Parathyroid adenoma (tissue), 2 donors: Measurements from ENCODE around the gene BCR.

ENCODE experiments used
- H2AFZ ChIP-seq: fragments of 300-600 bp; sonication (generic); one replicate; pipeline ENCODE4 v1.7.0; 2017; ENCODE audit warnings: antibody characterized with exemption, mild to moderate bottlenecking
- H3K27ac ChIP-seq: fragments of 300-600 bp; sonication (generic); one replicate; pipeline ENCODE4 v1.7.0; 2017
- H3K27me3 ChIP-seq: fragments of 300-600 bp; sonication (generic); one replicate; pipeline ENCODE4 v1.7.0; 2017; ENCODE audit warnings: low read length; ENCODE audit not compliant: control insufficient read depth, insufficient read depth
- H3K36me3 ChIP-seq: fragments of 300-600 bp; sonication (generic); one replicate; pipeline ENCODE4 v1.7.0; 2017; ENCODE audit warnings: low read length; ENCODE audit not compliant: control insufficient read depth, insufficient read depth
- H3K4me1 ChIP-seq: fragments of 300-600 bp; sonication (generic); one replicate; pipeline ENCODE4 v1.7.0; 2017; ENCODE audit warnings: control low read depth
- H3K4me2 ChIP-seq: fragments of 300-600 bp; sonication (generic); one replicate; pipeline ENCODE4 v1.7.0; 2017; ENCODE audit warnings: low read length
- H3K4me3 ChIP-seq: fragments of 300-600 bp; sonication (generic); one replicate; pipeline ENCODE4 v1.7.0; 2017; ENCODE audit warnings: low read depth, low read length
- H3K79me2 ChIP-seq: fragments of 300-600 bp; sonication (generic); one replicate; pipeline ENCODE4 v1.7.0; 2017; ENCODE audit warnings: control low read depth
- H3K9ac ChIP-seq: fragments of 300-600 bp; sonication (generic); one replicate; pipeline ENCODE4 v1.7.0; 2017; ENCODE audit warnings: mild to moderate bottlenecking
- H3K9me3 ChIP-seq: fragments of 300-600 bp; sonication (generic); one replicate; pipeline ENCODE4 v1.7.0; 2017; ENCODE audit warnings: low read length; ENCODE audit not compliant: control insufficient read depth
- CTCF ChIP-seq: fragments of 300-600 bp; sonication (generic); IDR thresholded peaks from one replicate; pipeline ENCODE4 v1.7.0; 2017; ENCODE audit warnings: antibody characterized with exemption, mild to moderate bottlenecking
- donor health status: primary hyperparathyroidism.

Gene BCR

DNA sequence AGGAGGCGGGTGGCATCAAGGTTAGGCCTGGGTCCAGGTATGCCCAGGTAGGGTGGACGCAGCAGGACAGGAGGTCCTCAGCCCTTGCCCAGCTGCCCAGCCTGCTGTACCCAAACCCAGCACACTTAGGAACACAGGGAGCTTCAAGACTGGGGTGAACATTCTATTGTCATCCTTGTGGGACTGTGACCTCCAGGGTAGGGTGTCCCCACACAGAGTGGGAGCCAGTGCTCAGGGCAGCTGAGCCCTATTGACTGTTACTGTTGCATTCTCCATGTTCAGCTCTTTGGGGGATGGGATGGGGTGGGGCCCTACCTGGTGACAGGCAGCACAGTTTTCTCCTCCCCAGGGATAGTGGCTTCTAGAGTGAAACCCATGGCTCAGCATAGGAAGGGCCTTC, 106.0 kb downstream of the BCR start:
- no peak overlapping the region for H3K27ac ChIP-seq
- H3K4me2 ChIP-seq = no peak overlapping the region
- no peak overlapping the region for H2AFZ ChIP-seq
- no peaks in the 10 kb centered on the region for H3K79me2 ChIP-seq
- H3K4me3 ChIP-seq = no peak overlapping the region
- TF ChIP-seq CTCF = no peak
- H3K36me3 ChIP-seq = no peaks in the 10 kb centered on the region
- H3K27me3 ChIP-seq = no peaks in the 10 kb centered on the region
- H3K9me3 ChIP-seq = no peaks in the 10 kb centered on the region
- no peak overlapping the region for H3K9ac ChIP-seq
- H3K4me1 ChIP-seq = no peaks in the 10 kb centered on the region

DNA sequence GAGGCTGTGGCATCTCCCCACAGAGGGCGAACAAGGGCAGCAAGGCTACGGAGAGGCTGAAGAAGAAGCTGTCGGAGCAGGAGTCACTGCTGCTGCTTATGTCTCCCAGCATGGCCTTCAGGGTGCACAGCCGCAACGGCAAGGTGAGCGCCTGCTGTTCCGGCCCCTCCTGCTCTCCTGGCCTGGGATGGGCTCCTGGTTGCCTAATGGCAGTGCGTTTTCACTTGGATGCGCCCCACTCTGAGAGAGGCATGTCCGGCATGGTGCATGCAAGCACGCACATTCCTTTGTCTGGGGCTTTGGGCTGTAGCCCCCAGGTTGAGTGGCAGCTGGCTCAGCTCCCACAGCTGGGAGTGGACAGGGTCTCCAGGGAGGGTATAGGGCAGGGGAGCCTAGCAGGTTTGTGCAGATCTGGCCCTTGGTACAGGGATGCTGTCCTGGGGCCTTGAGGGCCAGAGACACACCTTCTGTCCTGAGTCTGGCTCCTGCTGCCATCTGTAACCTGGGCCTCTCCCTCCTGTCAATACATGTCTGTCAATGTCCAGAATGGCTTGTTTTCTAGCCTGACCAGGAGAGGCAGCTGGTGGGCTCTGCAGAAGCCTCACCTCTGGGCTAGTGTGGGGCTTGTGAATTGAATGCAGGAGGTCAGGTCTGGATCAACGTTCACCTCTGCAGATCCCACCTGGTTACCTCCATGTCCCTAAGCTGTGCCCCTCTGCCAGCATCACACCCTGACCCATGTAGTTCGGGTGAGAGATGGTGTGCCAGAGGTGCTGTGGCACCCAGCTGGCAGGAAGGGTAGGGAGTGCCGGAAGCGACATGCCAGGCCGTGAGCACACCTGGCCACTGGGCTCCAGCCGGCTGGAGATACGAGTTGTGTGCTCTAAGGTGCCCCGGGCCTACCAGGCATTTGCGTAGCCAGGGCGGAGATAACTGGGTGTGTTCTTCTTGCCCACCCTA, 107.1 kb downstream of the BCR start:
- Histone ChIP-seq H3K4me1 (no peaks in the 10 kb centered on the region), H3K9me3 (no peaks in the 10 kb centered on the region), H3K79me2 (no peaks in the 10 kb centered on the region), H3K27me3 (no peaks in the 10 kb centered on the region), H3K27ac (no peak overlapping the region), H3K4me3 (no peak overlapping the region), H3K9ac (no peak overlapping the region), H3K36me3 (no peaks in the 10 kb centered on the region), H3K4me2 (no peak overlapping the region), H2AFZ (no peak overlapping the region)
- TF ChIP-seq CTCF = no peak

DNA sequence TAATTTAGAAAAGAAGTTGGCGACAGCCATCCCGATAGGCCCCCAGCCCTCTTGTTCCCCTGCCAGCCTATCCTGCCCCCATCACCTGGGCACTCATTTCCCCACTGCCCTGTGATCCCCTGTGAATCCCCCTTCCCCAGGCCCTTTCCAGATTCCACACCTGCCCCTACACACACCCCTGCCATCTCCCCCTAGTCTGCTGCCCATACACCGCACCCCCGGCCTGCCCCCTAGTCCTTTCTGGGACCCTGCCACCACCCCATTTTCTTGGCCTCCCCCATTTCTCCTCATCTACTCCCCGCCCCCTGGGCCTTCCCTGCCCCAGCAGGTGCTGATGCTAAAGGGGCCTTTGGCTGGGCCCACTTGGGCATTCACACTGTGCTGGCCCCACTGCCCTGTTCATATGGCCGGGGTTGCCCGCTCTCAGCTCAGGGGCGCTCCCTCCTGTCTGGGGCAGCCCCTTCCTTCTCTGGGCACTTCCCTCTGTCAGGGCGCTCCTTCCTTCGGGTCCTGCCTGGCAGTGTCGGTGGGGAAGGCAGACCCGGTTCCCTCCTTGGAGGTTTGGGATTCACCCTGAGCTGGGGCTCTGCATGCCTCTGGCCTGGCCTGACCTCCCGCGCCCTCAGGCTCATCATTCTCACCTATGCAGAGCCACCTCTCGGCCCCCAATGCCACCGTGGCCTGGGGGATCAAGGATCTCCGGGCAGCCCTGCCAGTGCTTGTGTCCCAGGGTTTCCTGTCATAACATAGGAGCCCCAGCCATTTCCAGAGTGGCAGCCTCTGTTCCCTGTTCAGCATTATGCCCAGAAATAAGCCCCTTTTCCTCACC, 108.2 kb downstream of the BCR start:
- no peak overlapping the region for H3K9ac ChIP-seq
- no peak overlapping the region for H3K27ac ChIP-seq
- no peaks in the 10 kb centered on the region for H3K4me1 ChIP-seq
- no peaks in the 10 kb centered on the region for H3K27me3 ChIP-seq
- H3K36me3 ChIP-seq = no peaks in the 10 kb centered on the region
- no peak for TF ChIP-seq CTCF
- H3K4me2 ChIP-seq = no peak overlapping the region
- H3K79me2 ChIP-seq = no peaks in the 10 kb centered on the region
- no peak overlapping the region for H2AFZ ChIP-seq
- H3K9me3 ChIP-seq = no peaks in the 10 kb centered on the region
- no peak overlapping the region for H3K4me3 ChIP-seq

DNA sequence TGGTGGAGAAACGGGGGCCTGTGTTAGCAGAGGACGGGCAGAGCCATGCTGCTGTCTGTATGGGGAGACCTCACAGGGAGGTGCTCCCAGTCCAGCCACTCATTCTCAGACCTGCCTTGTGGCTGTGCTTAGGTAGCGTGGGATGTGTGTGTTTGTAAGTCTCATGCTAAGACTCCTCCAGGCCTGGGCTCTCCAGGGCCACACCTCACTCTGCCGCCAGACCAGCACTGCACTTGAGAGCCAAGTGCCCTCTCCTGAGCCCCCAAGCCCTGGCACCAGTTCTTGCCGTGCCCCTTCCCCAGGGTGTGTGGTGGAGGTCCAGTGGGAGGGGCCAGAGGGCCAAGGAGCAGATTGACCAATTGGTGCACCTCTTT, 108.8 kb downstream of the BCR start:
- H3K4me1 ChIP-seq = no peaks in the 10 kb centered on the region
- no peak overlapping the region for H2AFZ ChIP-seq
- no peaks in the 10 kb centered on the region for H3K36me3 ChIP-seq
- no peak overlapping the region for H3K4me3 ChIP-seq
- H3K79me2 ChIP-seq = no peaks in the 10 kb centered on the region
- no peaks in the 10 kb centered on the region for H3K9me3 ChIP-seq
- TF ChIP-seq CTCF = no peak
- H3K27me3 ChIP-seq = no peaks in the 10 kb centered on the region
- no peak overlapping the region for H3K9ac ChIP-seq
- H3K4me2 ChIP-seq = no peak overlapping the region
- no peak overlapping the region for H3K27ac ChIP-seq
